ENCODE measurements around the gene TMED6.
A peak's percentile ranks its signal among the peaks of the same experiment; 100 is the strongest.

TMED6 gene

GRCh38 chr16:69315486-69316311, 35.9 kb downstream of the TMED6 start:
- TF ChIP-seq EP300 (IDR thresholded peaks at IDR 0.05; ENCODE audit: borderline replicate concordance) (no peak), RAD21 (IDR thresholded peaks at IDR 0.05; ENCODE audit: low read depth) (no peak), TAF1 (IDR thresholded peaks at IDR 0.05; ENCODE audit: low read depth) (no peak), TCF12 (IDR thresholded peaks at IDR 0.05; ENCODE audit: low read depth) (no peak), CEBPB (IDR thresholded peaks at IDR 0.05) (no peak), REST (IDR thresholded peaks at IDR 0.05; ENCODE audit: low read depth) (no peak), ZBTB7A (IDR thresholded peaks at IDR 0.05; ENCODE audit: low read depth) (no peak)

- no peak for TF ChIP-seq FOXM1 (IDR thresholded peaks at IDR 0.05; ENCODE audit: borderline replicate concordance, low read depth)
- TF ChIP-seq TAF1 (IDR thresholded peaks at IDR 0.05; ENCODE audit: low read depth), result no peak
- no peak for TF ChIP-seq NFIC (IDR thresholded peaks at IDR 0.05)
- no peak for TF ChIP-seq TCF12 (IDR thresholded peaks at IDR 0.05; ENCODE audit: low read depth)
- TF ChIP-seq REST (IDR thresholded peaks at IDR 0.05; ENCODE audit: low read depth), result no peak
- no peak for TF ChIP-seq ZBTB7A (IDR thresholded peaks at IDR 0.05; ENCODE audit: low read depth)
- no peak for TF ChIP-seq EP300 (IDR thresholded peaks at IDR 0.05; ENCODE audit: borderline replicate concordance)
- no peak for TF ChIP-seq EGR1 (IDR thresholded peaks at IDR 0.05)
- no peak for TF ChIP-seq CREB1 (IDR thresholded peaks at IDR 0.05; ENCODE audit: low read depth)
- no peak for TF ChIP-seq RAD21 (IDR thresholded peaks at IDR 0.05; ENCODE audit: low read depth)
- TF ChIP-seq USF1 (IDR thresholded peaks at IDR 0.05), result no peak
- TF ChIP-seq CEBPB (IDR thresholded peaks at IDR 0.05), result no peak
- TF ChIP-seq TEAD4 (IDR thresholded peaks at IDR 0.05), result no peak
- TF ChIP-seq MAX (IDR thresholded peaks at IDR 0.05), result no peak
- TF ChIP-seq YY1 (IDR thresholded peaks at IDR 0.05; ENCODE audit: low read depth), result no peak
Observed at GRCh38 chr16:69314534-69314933, 37.1 kb downstream of the TMED6 start.

GRCh38 chr16:69313469-69313868, 38.1 kb downstream of the TMED6 start:
- TF ChIP-seq CREB1 (IDR thresholded peaks at IDR 0.05; ENCODE audit: low read depth) (no peak), TCF12 (IDR thresholded peaks at IDR 0.05; ENCODE audit: low read depth) (no peak), RAD21 (IDR thresholded peaks at IDR 0.05; ENCODE audit: low read depth) (no peak), CEBPB (IDR thresholded peaks at IDR 0.05) (no peak)

- TF ChIP-seq MAX (IDR thresholded peaks at IDR 0.05), result peak; percentile 2
- no peak for TF ChIP-seq EGR1 (IDR thresholded peaks at IDR 0.05)
- TF ChIP-seq ZBTB7A (IDR thresholded peaks at IDR 0.05; ENCODE audit: low read depth), result peak; percentile 36; the same call in 1 of the 2 replicates
- TF ChIP-seq YY1 (IDR thresholded peaks at IDR 0.05; ENCODE audit: low read depth), result peak; percentile 4; the same call in 1 of the 2 replicates
- no peak for TF ChIP-seq REST (IDR thresholded peaks at IDR 0.05; ENCODE audit: low read depth)
- TF ChIP-seq USF1 (IDR thresholded peaks at IDR 0.05), result no peak
- TF ChIP-seq CREB1 (IDR thresholded peaks at IDR 0.05; ENCODE audit: low read depth), result no peak
- TF ChIP-seq TCF12 (IDR thresholded peaks at IDR 0.05; ENCODE audit: low read depth), result peak; percentile 20; the same call in 1 of the 2 replicates
Observed at GRCh38 chr16:69311533-69312387, 39.8 kb downstream of the TMED6 start.
